HG03378 (cell line): ENCODE measurements around the gene TNFRSF9.

Source experiments
- ATAC-seq: cut with Tn5 transposase; IDR thresholded peaks from one replicate; pipeline ENCODE4 v1.9.1; 2021; ENCODE audit warnings: mild to moderate bottlenecking, moderate library complexity; ENCODE audit not compliant: unreplicated experiment

Gene TNFRSF9

DNA sequence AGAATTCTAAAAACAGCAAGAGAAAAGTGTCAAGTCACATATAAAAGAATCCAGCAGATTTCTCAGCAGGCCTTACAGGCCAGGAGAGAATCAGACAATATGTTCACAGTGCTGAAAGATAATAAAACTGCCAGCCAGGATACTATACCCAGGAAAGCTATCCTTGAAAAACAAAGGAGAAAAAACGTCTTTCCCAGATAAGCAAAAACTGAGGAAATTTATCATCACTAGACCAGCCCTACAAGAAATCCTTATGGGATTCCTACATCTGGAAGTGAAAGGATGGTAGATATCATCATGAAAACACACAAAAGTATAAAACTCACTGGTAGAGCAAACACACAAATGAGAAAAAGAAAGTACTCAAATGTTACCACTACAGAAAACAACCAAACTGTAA is 62.6 kb downstream of the TNFRSF9 start:
- no peak for ATAC-seq

DNA sequence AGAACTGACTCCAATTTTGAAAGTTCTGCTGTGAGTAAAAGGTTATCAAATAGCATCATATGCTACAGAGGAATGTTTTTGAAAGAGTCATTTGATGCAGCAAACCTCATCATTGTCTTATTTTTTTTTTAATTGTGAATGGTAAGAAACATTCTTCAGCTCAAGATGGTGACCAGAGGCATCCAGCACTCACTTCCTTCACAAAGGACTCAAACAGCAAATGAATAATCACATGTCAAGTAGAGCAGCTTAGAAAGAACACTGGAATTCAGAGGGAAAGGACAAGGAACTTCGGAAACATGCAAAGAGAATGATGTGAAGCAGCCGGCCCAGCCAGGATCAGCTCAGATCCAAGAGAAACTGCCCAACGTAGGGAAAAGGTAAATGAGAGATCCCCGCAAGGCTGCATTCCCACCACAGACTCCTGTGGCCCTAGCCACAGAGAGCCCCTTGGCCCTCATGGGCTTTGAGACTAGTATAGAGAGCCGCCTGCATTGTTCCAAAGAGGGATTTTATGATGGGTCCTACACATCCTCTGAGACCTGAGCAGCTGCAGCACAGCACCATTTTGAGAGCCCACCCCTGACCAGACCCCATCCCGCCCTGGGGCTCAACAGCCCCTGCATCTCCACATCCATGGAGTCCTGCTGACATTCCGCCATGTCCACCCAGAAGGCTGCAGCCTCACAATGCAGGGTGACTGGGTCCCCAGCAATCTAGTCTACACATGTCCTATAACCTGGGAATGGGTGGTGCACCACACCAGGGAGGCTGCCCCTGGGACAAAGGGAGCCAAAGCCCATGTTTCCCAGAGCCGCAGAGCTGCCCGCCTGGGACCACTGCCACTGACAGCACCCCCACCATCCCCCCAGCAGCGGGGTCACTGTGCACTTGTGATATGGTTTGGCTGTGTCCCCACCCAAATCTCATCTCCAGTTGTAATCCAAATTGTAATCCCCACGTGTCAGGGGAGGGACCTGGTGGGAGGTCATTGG is 66.5 kb downstream of the TNFRSF9 start:
- no peak for ATAC-seq

DNA sequence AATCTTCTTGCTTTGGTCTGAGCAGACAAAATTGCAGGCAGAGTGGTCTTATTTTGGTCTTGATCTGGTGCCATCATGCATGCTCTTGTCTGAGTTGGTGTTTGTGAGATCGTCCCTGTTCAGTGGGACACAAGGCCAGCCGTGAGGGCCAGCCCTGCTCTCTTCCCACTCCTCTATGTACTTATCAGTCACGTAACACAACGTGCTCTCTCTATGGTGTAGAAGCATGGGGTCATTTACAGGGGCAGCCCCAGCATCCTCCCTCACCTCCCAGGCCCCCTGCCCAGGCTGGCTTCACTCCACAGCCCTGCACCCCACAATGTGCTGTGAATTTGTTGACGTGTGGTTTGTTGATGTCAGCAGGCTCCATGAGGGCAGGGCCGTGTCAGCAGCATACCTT is 69.5 kb downstream of the TNFRSF9 start:
- no peak for ATAC-seq

DNA sequence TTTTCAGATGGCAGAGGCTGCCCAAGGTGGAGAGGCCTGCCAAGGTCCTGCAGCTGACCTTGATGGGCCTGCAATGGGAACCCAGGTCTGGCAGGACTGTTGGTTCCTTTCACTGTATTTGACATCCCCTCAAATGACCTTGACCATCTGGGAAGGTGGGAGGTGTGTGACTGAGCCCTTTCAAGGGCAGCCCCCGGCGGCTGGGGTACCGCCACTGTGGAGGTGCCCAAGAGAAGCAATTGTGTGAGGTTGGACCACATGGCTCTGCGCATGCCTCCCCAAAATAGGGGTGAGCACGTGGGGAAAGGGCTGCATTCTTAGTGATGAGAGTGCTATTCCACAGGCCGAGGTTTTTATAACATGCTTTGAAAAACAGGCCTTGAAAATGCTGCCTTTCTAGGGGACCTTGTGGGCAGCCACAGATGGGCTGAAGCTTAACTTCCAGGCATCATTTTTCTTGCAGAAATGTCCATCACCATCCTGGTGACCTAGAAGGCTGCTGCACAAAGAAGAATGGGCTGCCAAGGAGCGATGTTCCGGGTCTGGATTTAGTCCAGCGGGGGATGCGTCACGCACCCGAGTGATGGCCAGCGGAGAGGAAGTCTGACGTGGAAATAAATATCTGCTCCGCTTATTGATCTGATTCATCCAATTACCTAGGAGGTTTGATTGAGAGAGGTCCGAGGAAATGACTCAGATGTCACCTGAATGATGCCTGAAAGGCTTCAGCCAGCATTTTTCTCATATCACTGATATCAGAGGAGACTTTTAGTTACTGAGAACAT is 71.3 kb downstream of the TNFRSF9 start:
- ATAC-seq = no peak

DNA sequence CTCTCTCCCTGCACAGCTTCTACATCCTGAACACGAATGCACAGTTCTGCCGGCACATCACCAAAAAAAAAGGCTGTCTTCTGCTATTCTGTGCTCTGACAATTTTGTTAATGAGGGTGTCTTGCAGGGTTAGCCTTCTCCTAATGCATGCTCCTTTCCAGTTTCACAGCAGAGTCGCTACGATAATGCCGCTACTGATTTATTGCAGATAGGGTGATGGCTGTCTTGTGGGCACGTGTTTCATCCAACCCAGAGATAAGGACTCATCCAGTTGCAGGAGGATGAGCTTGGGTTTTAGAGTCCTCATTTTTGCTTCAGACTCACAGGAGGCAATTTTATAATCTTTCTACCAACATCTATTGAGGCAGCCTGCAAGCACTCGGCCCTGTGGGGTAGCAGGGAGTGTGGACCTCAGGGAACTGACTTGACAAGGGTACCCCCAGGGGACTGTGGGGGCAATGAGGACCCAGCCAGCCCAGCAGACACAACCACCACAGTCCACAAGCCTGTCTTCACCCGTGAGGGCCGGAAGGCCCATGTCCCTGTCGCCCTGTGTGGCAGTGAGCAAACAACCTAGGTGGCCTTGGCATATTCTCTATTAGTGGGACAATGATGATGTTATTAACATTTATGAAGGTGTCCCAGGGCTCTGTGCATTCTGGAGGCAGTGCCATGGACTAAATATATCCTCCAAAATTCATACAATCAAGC is 72.4 kb downstream of the TNFRSF9 start:
- no peak for ATAC-seq

DNA sequence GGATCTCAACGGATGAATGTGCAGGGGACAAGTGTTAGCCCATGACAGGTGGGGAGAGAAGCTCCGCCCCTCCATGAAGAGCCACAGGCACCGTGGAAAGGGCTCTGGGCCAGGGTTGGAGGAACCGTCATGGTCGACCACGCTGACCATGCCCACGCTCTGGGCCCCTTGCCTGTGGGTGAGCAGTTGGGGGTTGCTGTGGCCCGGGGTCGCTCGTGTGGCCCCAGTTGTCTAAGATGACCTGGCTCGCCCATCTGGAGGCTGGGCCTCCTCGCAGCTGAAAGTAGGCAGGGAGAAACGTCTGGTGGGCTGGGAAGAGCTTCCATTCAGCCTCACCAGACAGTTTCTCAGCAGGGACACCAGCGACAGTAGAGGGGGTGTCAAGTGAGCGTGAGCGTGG is 74.7 kb downstream of the TNFRSF9 start:
- ATAC-seq = no peak
